ENCODE measurements around the gene CRTAC1.

DNA sequence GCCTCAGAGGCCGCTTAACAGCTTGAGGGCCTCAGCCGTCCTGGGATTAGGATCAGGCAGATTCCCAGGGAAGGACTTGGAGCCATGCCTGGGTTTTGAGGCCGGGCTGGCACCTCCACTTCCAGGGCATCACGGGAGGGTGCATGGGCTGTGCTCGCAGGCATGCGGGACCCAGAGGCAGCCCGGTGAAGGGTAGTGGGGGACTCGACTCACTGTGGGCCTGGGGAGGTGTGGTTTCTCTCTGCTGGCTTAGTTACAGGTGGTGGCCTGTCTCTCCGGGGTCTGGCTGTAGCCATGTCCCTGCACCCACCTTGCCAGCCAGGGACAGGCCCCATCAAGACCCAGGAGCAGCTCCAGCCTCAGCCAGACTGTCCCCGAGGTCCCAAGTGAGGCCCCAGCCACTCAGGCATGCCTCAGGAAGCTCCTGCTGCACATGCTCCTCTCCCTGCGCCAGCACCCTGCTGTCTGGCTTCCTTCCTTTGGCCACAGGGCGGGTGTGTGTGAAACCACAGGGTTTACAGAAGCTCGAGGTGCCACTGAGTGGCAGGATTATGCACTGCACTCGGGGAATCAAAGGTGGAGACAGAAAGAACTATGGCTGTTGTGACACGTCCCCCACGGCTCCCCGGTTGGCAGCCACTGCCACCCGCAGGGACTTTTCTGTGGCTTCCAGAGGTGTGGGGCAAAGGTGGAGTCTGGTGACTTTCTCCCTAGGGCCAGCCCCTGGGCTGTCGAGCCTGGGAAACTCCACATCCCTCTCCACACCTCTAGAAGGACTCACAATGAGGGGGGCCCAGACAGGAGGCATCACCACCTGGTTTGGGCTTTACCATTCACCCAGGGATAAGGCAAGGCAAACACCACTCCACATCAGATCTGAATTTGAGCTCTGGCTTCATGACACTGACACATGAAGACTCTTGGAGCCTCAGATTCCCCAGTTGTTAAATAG is 161.1 kb downstream of the CRTAC1 start:
- TF ChIP-seq, protein P1, sequence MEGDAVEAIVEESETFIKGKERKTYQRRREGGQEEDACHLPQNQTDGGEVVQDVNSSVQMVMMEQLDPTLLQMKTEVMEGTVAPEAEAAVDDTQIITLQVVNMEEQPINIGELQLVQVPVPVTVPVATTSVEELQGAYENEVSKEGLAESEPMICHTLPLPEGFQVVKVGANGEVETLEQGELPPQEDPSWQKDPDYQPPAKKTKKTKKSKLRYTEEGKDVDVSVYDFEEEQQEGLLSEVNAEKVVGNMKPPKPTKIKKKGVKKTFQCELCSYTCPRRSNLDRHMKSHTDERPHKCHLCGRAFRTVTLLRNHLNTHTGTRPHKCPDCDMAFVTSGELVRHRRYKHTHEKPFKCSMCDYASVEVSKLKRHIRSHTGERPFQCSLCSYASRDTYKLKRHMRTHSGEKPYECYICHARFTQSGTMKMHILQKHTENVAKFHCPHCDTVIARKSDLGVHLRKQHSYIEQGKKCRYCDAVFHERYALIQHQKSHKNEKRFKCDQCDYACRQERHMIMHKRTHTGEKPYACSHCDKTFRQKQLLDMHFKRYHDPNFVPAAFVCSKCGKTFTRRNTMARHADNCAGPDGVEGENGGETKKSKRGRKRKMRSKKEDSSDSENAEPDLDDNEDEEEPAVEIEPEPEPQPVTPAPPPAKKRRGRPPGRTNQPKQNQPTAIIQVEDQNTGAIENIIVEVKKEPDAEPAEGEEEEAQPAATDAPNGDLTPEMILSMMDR (IDR thresholded peaks at IDR 0.05) = peak; percentile 72
- TF ChIP-seq JUND (IDR thresholded peaks at IDR 0.05) = no peak
- no peak for TF ChIP-seq POLR2AphosphoS5 (IDR thresholded peaks at IDR 0.05; ENCODE audit: low read depth, low read length)
- no peak for TF ChIP-seq GATA2 (CRISPR knock-in tag; IDR thresholded peaks at IDR 0.05)
